ENCODE measurements around the gene HTR4. TPM values are rescaled to one million over a fixed set of nuclear protein-coding genes. Genes with fewer than 3 reads are reported as not detected.

HTR4 gene
- total and polyA plus RNA-seq, 2 donors (not counting 1 experiment from before 2014, with no cell fraction given), result not detected

DNA sequence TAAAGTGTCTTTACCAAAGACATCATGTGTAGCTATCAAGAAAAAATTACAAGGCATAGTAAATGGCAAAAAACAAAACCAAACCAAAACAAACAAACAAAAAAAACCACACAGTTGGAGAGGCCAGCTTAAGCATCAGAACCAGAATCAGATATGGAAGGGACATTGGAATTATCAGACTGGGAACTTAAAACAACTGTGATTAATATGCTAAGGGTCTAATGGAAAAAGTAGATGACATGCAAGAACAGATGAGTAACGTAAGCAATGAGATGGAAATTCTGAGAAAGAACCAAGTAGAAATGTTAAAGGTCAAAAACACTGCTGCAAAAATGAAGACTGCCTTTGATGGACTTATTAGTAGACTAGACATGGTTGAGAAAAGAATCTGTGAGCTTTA is 194.7 kb downstream of the HTR4 start:
- Histone ChIP-seq H3K4me2 (ENCODE audit: extremely low read depth, insufficient read depth, low read length) (no peak overlapping the region), H3K36me3 (ENCODE audit: control insufficient read depth, insufficient read depth, low read length) (no peaks in the 10 kb centered on the region), H3K4me3 (replicated peaks in 1 of 4; ENCODE audit: control extremely low read depth in 1 of 4, insufficient read depth in 1 of 4, low read depth in 3 of 4, low read length in 4 of 4) (no peak overlapping the region), H3K27me3 (ENCODE audit: control insufficient read depth, insufficient read depth, low read length) (no peaks in the 10 kb centered on the region), H3K79me2 (ENCODE audit: control insufficient read depth, insufficient read depth, low read length) (no peaks in the 10 kb centered on the region), H4K20me1 (ENCODE audit: control insufficient read depth, extremely low read depth, insufficient read depth, low read length) (no peaks in the 10 kb centered on the region), H2AFZ (ENCODE audit: low read length) (no peak overlapping the region), H3K27ac (ENCODE audit: insufficient read depth, low read length) (no peak overlapping the region), H3K9me3 (ENCODE audit: control insufficient read depth, insufficient read depth, low read depth, low read length) (no peaks in the 10 kb centered on the region), H3K9ac (ENCODE audit: insufficient read depth, low read length) (no peak overlapping the region), H3K4me1 (ENCODE audit: control insufficient read depth, extremely low read depth, insufficient read depth, low read length) (no peaks in the 10 kb centered on the region)
- DNase-seq (ENCODE audit: low read depth in 2 of 2), result no peak
- TF ChIP-seq, protein P1, sequence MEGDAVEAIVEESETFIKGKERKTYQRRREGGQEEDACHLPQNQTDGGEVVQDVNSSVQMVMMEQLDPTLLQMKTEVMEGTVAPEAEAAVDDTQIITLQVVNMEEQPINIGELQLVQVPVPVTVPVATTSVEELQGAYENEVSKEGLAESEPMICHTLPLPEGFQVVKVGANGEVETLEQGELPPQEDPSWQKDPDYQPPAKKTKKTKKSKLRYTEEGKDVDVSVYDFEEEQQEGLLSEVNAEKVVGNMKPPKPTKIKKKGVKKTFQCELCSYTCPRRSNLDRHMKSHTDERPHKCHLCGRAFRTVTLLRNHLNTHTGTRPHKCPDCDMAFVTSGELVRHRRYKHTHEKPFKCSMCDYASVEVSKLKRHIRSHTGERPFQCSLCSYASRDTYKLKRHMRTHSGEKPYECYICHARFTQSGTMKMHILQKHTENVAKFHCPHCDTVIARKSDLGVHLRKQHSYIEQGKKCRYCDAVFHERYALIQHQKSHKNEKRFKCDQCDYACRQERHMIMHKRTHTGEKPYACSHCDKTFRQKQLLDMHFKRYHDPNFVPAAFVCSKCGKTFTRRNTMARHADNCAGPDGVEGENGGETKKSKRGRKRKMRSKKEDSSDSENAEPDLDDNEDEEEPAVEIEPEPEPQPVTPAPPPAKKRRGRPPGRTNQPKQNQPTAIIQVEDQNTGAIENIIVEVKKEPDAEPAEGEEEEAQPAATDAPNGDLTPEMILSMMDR (conservative IDR thresholded peaks at IDR 0.05 in 1 of 2, IDR thresholded peaks at IDR 0.05 in 1 of 2; ENCODE audit: low read depth in 1 of 2, low read length in 2 of 2), result no peak
- no peak for TF ChIP-seq EZH2 (IDR thresholded peaks at IDR 0.05; ENCODE audit: low read length, missing control alignments)

DNA sequence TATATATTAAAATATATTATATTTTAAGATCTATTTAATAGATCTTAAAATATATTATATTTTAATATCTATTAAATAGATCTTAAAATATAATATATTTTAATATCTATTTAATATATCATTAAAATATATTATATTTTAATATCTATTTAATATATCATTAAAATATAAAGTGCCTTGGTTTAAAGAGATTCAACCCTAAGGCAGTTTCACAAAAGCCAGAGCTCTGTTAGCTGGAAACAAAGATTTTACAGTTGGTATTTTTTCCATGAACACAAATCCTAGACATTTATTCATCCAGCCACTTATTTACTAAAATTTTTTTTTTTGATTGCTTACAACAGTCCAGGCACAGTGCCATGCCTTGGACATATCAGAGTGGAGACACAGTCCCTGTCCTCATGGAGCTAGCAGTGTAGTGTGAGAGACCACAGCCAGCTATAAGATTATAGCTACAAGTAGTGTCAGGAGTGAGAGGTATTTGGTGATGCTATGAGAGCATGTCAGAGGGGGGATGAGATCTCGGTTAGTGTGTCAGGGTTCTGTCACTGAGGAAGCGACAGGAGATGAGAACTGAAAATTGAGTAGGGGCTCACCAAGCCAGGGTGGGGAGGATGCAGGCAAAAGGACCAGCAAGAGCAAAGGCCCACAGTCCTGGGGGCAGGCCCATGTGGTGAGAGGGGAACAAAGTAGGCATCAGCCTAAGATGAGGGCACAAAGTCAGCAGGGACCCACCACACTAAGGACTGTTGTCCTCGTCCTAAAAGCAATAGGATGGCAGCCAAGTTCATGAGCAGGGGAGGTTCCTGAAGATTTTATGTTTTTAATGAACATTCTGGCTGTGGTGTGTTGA is 196.1 kb downstream of the HTR4 start:
- H3K36me3 ChIP-seq (ENCODE audit: control insufficient read depth, insufficient read depth, low read length), result no peaks in the 10 kb centered on the region
- no peak overlapping the region for H3K27ac ChIP-seq (ENCODE audit: insufficient read depth, low read length)
- H3K27me3 ChIP-seq (ENCODE audit: control insufficient read depth, insufficient read depth, low read length), result no peaks in the 10 kb centered on the region
- H3K9me3 ChIP-seq (ENCODE audit: control insufficient read depth, insufficient read depth, low read depth, low read length), result no peaks in the 10 kb centered on the region
- TF ChIP-seq, protein P1 (conservative IDR thresholded peaks at IDR 0.05 in 1 of 2, IDR thresholded peaks at IDR 0.05 in 1 of 2; ENCODE audit: low read depth in 1 of 2, low read length in 2 of 2), result no peak
- TF ChIP-seq EZH2 (IDR thresholded peaks at IDR 0.05; ENCODE audit: low read length, missing control alignments), result no peak
- H3K79me2 ChIP-seq (ENCODE audit: control insufficient read depth, insufficient read depth, low read length), result no peaks in the 10 kb centered on the region
- no peak overlapping the region for H3K4me3 ChIP-seq (replicated peaks in 1 of 4; ENCODE audit: control extremely low read depth in 1 of 4, insufficient read depth in 1 of 4, low read depth in 3 of 4, low read length in 4 of 4)
- H3K4me2 ChIP-seq (ENCODE audit: extremely low read depth, insufficient read depth, low read length), result no peak overlapping the region
- H3K4me1 ChIP-seq (ENCODE audit: control insufficient read depth, extremely low read depth, insufficient read depth, low read length), result no peaks in the 10 kb centered on the region
- no peak overlapping the region for H2AFZ ChIP-seq (ENCODE audit: low read length)
- no peak overlapping the region for H3K9ac ChIP-seq (ENCODE audit: insufficient read depth, low read length)
- H4K20me1 ChIP-seq (ENCODE audit: control insufficient read depth, extremely low read depth, insufficient read depth, low read length), result no peaks in the 10 kb centered on the region
- no peak for DNase-seq (ENCODE audit: low read depth in 2 of 2)

DNA sequence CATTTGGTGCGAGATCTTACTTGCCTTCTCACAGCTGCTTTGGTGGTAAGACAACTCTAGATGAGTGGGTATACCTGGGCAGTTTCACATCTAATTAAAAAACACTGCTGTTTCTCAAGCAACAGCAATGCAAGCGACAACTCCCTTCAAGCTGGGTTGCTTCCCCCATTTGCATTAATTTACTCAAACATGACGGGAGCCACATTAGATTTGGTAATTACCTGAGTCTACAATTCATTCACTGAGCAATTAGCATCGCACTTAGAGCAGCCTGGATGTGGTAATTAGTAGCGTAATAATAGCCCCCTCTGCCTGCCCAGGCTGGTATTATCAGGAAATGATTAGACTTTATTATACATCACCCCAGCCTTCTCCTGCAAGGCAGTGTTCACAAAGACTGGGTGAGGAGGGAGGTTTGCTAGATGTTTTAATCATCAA is 197.1 kb downstream of the HTR4 start:
- no peaks in the 10 kb centered on the region for H3K36me3 ChIP-seq (ENCODE audit: control insufficient read depth, insufficient read depth, low read length)
- DNase-seq (ENCODE audit: low read depth in 2 of 2), result no peak
- H4K20me1 ChIP-seq (ENCODE audit: control insufficient read depth, extremely low read depth, insufficient read depth, low read length), result no peaks in the 10 kb centered on the region
- TF ChIP-seq, protein P1 (conservative IDR thresholded peaks at IDR 0.05 in 1 of 2, IDR thresholded peaks at IDR 0.05 in 1 of 2; ENCODE audit: low read depth in 1 of 2, low read length in 2 of 2), result peak; percentile 30 to 45
- no peak for TF ChIP-seq EZH2 (IDR thresholded peaks at IDR 0.05; ENCODE audit: low read length, missing control alignments)
- H3K4me2 ChIP-seq (ENCODE audit: extremely low read depth, insufficient read depth, low read length), result no peak overlapping the region
- no peaks in the 10 kb centered on the region for H3K27me3 ChIP-seq (ENCODE audit: control insufficient read depth, insufficient read depth, low read length)
- H3K9ac ChIP-seq (ENCODE audit: insufficient read depth, low read length), result no peak overlapping the region
- H3K4me3 ChIP-seq (replicated peaks in 1 of 4; ENCODE audit: control extremely low read depth in 1 of 4, insufficient read depth in 1 of 4, low read depth in 3 of 4, low read length in 4 of 4), result no peak overlapping the region
- H3K79me2 ChIP-seq (ENCODE audit: control insufficient read depth, insufficient read depth, low read length), result no peaks in the 10 kb centered on the region
- H2AFZ ChIP-seq (ENCODE audit: low read length), result no peak overlapping the region
- no peaks in the 10 kb centered on the region for H3K9me3 ChIP-seq (ENCODE audit: control insufficient read depth, insufficient read depth, low read depth, low read length)
- no peaks in the 10 kb centered on the region for H3K4me1 ChIP-seq (ENCODE audit: control insufficient read depth, extremely low read depth, insufficient read depth, low read length)
- H3K27ac ChIP-seq (ENCODE audit: insufficient read depth, low read length), result no peak overlapping the region
